HG02763 (cell line): Measurements from ENCODE around the gene KANSL1.
"Not testable (repeated sequence)": the region's sequence is repeated elsewhere in the genome, so short reads cannot be mapped to it uniquely, and the experiment has no call there.

Source experiments
- ATAC-seq: cut with Tn5 transposase; IDR thresholded peaks from one replicate; pipeline ENCODE4 v1.9.1; 2021; ENCODE audit warnings: mild to moderate bottlenecking, moderate library complexity; ENCODE audit not compliant: unreplicated experiment

Gene KANSL1

DNA sequence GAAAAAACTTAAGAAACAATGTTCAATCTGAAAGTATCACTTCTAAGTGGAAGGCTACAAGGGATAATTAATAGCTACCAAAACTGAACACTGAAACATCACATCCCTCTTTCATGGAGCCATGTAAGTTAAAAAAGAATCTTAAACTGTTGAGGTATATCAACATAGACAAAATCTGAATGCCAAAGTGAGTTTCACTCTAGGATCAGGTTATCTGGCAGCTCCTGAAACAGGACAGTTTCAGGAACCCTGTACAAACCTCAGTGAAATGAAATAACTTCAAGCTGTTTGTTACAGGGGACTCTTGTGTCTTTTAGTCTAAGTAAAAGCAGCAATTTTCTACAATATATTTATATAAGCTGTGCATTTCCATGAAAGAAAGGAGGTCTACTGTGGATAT is 73.2 kb downstream of the KANSL1 start:
- ATAC-seq, result no peak

DNA sequence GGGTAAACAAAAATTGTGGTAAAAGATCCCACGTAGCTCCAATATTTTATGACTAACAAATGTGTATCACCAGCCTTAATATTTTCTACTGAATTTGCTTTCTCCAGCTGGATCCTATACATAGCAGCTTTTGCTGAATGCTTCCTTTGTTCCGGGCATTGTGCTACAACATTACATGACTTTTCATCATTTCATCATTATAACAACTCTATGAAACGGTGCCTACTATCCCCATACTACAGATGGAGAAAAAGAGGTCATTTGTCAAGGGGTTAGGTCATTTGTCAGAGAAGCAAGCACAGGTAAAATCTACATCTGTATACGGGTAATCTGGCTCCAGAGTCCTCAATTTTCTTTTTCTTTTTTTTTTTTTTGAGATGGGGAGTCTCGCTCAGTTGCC is 74.3 kb downstream of the KANSL1 start:
- ATAC-seq, result no peak

DNA sequence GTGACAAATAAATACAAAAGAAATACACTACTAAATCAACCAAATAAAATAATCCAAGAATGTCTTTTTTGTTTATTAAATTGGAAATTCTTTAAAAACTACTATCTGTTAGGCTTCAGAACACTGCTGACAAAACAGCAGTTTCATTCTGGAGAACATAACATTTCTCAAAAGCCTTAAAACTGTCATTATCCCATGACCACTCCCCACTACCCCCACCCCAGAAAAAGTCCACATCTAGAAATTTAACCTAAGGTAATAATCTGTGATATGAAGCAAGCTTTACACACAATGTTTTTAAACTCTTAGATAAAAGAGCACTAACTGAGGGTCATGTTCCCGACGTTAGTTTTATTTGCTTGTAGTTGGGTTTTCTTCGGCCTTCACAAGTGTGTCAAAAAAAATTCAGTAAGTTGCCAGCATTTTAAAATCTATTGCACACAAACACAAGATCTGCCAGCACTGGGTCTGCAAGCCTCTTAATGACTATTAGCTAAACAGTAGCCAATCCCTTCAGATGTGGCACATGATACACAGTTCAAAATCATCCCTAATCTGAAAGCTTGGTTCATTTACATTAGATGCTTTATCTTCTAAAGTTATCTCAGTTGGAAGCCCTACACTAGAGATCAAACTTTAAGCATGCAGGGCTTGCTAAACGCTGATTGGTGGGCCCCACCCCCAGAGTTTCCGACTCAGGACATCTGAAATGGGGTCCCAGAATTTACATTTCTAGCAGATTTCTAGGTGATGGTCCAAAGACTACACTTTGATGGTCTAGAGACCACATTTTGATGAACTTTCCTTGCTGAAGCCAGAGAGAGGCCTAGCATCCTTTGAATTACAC is 75.2 kb downstream of the KANSL1 start:
- no peak for ATAC-seq

DNA sequence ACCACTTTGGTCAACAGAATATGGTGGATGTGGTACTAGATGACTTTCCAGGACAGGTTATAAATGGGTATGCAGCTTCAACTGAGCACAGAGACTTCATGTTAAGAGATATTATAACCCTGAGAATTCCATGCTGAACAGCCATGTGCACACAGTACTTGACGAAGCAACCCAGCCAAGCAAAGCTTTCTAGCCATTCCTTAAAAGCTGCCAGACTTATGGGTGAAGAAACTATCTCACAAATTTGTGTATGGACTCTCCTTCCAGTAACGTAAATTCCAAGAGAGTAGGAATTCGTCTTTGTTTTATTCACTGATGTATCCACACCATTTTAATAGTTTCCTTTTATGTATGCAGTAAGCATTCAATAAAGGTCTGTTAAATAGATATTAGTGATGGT is 76.1 kb downstream of the KANSL1 start:
- ATAC-seq, result no peak

DNA sequence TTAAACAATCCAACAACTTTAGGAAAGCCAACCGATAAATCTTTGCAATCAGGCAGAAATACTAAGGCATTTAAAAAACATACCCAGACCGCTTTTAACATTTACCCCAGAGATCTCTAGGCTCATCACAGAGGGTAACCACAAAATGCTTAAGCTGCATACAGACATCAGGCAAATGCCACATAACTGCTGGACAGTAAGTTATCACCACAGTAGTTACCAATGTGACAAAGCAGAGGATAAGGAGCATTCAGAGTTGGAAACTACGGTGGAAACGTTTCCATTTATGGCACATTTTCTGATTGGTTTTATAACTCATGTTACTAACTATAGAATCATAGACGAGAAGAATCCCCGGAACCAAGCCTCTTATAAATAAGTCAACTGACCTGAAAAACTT is 77.5 kb downstream of the KANSL1 start:
- no peak for ATAC-seq

DNA sequence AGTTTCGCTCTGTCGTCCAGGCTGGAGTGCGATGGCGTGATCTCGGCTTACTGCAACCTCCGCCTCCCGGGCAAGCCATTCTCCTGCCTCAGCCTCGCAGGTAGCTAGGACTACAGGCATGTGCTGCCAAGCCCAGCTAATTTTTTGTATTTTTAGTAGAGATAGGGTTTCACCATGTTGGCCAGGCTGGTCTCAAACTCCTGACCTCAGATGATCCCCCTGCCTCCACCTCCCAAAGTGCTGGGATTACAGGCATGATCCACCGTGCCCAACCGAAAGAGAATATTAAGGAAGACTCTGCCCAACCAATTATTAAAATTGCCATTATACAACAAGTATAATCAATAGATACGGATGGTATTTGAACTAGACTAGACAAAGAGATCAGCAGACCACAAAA is 82.0 kb downstream of the KANSL1 start:
- ATAC-seq, result not testable (repeated sequence)

DNA sequence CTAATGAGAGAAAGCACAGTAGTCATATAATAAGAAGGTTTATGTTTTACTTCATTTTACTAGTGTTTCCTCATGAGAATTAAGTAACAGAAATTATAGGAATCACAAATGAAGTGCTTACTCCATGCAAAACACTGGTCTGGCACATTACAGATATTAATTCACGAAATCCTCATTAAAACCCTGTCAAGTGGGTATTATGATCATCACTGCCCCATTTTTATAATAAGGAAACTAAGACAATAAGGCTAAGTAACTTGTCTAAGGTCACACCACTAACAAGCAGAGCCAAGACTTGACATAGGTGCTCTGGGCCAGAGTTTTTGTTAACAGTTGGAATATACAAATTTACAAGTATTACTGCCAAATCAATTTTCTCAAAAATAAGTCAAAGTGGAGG is 83.0 kb downstream of the KANSL1 start:
- ATAC-seq, result no peak

DNA sequence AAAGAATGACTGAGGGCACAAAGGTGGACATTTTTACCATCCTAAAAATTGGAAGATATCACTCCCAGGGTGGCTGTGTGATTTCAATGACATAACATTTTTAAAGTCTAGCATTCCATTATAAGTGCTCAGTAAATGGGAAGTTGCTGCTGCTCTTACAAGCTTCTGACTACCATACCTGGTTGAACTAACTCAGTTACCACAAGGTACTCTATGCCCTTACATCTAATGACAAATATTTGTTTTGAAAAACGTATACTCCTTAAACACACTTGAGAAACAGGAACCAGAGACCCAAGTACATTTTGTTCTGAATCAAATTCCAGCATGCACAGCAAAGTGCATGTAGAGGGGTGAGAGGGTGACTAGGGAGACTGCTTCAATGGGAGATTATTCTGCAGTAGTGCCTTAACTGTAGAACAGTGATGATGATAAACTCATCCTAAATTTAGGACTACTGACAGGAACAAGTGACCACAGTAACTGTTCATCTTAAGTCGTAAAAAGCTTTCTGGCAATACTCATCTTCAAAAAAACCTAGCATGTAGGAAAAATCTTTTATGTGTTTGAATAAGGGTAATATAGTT is 83.5 kb downstream of the KANSL1 start:
- no peak for ATAC-seq

DNA sequence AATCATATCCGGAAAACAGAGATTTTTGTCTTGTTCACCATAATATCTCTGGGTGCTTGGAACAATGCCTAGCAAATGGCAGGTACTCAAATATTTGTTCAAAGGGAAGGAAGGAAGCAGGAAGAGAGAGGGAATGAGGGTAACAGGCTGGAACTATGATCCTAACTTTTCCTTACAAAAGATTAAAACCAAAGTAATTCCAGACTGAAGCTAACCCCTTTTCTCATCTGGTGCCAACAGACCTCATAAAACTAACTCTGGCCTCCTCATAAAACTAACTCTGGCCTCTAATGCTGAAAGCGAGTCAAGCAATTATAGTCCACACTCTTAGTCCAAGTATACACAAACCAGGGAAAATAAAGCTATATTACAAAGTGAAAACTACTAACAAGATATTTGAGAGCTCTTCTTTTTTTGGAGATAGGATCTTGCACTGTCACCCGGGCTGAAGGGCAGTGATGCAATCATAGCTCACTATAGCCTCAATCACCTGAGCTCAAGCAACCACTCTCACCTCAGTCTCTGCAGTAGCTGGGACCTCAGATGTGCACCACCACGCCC is 84.6 kb downstream of the KANSL1 start:
- ATAC-seq, result no peak

DNA sequence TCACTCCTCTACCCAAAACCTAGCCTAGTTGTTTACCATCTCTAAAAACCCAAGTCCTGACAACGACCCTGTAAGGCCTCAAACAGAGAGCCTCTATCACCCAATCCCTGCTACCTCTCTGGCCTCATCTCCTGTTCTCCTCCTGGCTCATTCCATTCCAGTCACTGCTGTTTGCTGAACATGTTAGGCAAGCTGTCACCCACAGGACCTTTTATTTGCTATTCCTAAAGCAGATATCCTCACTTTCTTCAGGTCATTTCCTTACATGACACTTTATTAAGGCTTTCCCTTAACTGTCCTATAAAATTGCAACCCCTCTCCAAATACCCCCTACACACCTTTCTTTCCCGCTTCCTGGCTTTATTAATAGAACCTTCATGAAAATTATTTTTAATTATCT is 85.1 kb downstream of the KANSL1 start:
- no peak for ATAC-seq

DNA sequence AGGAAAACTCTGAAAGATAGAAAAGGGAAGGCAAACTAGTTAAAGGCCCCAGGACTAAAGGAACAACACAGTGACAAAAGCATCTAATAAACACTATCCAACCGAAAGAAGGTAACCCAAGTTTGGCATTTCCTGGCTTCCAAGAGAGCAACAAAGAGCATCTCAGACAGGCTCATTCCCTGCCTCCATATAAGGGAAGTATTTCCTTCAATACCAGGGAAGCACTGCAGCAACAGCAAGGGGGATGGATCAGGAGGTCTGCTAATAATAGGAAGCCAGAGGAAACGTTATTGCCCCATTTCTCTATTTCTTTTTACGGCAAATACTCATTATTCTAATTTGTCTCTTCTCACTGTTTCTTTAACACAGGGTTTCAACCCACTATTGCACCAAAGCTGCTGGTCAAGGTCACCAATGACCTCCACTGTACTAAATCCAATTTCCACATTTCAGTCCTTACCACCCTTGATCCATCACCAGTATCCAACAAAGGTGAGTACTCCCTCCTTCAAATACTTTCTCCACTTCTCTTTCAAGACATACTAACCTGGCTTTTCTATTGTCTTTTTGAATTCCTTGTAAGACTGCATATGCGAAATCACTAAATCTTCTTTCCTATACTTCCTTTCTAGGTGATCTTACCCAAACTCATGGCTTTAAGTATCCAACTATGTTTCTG is 86.1 kb downstream of the KANSL1 start:
- no peak for ATAC-seq

DNA sequence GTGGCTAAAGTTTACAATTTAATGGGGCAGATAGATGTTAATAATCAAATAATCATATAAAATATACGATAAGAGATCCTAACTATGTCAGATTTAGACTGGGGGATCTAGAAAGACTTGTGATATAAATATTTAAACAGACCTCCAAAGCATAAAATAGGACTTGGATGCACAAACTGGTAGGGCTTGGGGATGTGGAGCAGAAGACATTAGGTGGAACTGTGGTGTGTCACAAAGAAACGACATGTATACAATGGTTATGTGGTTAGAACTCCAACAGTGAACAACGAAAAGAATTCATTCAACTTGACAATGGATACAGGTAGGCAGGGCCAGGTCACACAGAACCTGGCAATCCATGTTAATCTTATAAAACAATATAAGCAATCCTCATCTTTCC is 90.4 kb downstream of the KANSL1 start:
- not testable (repeated sequence) for ATAC-seq

DNA sequence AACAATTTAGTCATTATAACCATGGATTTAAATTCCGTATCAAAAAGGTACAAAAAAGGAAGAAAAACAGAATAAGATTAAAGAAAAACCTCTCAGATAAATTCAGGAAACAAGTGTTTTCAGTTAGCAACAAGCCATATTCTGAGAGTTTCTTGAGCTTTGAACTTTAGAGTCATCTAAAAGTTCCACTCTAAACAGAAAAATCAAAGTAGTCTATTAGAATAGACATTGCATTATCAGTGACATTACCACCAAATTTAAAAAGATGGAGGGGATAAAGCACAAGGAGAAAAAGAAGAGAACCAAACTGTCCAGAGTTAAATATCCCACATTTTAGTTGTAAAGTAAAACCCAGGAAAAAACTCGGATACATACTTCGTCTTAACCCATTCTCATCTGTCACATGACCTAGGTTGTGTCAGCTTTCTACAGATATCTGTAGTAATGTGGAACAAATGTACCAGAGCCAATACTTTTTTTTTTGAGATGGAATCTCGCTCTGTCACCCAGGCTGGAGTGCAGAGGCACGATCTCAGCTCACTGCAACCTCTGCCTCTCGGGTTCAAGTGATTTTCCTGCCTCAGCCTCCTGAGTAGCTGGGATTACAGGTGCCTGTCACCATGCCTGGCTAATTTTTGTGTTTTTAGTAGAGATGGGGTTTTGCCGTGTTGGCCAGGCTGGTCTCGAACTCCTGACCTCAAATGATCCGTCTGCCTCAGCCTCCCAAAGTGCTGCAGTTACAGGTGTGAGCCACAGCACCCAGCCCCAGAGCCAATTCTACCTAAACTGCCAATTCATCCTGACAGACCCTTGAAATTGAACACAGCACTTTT is 91.2 kb downstream of the KANSL1 start:
- ATAC-seq, result not testable (repeated sequence)

DNA sequence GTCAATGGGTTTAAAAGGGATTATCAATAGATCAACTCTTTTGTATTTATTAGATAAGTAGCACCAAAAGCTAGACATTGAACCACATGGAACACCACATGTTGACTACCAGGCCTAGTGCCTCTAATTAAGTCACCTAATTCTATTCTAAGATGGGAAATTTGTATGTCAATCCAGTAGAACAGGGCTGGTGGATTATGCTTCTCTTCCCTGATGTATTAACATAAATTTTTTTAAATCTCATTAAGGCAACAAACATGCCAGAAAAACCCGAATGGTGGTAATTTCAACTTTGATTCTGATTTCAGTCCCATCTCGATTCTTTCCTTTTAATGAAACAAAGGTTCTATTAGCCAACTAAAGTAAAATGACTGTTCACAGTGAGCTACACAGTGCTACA is 92.6 kb downstream of the KANSL1 start:
- ATAC-seq, result no peak

DNA sequence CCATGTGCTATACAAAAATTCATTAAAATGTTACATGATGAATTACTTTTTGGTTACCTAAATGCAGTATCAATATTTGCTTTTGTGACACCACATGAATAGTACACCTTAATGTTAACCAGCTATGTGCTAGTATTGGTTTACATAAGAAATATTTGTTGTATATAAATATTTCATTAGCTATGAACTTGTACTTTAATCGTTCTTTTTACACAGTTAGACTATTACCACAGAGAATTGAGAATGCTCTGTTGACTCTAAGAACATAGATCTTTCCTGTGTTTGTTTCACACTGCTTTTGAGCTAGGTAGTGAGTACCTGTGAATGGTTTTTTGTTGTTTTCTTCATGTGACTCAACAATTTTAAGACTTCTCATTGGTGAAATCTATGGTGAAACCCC is 93.4 kb downstream of the KANSL1 start:
- ATAC-seq, result no peak

DNA sequence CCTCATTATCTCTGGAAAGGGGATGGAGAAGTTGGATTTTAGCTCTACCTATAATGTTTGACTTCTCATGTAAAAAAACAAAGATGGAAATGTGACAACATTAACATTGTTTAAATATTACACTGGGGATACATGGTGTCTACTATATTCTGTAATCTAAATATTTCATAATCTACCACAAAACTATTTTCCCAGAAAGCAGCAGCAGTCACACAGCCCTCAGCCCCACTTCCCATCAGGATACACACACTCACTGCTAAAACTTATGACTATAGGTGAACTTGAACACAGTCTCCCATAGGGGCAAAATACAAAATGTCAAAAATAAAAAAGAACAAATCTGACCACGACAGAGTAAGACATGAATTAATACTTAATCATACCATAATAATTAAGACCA is 95.7 kb downstream of the KANSL1 start:
- ATAC-seq, result no peak

DNA sequence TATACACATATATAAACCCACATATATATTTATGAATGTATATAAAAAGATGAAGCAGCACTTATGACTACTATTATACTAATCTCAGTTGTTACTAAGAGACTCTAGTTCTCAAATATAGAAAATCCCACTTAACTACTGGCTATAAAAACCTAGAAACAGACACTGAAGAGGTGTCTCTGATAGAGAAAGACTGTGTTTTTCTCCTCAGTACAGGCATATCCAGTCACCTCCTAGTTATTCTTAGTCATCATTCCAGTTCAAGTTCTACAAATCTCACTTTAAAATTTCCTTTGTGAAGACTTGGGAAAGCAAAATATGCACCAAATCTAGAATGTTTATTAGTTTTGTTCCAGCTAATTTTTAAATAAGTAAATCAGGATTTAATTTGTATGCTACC is 100.2 kb downstream of the KANSL1 start:
- no peak for ATAC-seq

DNA sequence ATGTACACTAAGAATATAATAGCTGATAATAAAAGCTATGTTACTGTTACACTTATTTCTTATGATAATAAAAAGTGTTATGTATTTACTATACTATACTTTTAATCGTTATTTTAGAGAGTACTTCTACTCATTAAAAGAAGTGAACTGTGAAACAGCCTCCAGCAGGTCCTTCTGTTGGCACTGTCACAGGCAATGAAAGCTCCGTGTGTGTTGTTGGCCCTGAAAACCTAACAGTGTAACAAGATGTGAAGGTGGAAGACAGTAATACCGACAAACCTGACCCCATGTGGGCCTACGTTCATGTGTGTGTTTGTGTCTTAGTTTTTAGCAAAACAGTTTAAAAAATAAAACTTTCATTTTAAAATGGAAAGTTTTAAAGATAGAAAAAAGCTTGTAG is 102.4 kb downstream of the KANSL1 start:
- ATAC-seq, result no peak

DNA sequence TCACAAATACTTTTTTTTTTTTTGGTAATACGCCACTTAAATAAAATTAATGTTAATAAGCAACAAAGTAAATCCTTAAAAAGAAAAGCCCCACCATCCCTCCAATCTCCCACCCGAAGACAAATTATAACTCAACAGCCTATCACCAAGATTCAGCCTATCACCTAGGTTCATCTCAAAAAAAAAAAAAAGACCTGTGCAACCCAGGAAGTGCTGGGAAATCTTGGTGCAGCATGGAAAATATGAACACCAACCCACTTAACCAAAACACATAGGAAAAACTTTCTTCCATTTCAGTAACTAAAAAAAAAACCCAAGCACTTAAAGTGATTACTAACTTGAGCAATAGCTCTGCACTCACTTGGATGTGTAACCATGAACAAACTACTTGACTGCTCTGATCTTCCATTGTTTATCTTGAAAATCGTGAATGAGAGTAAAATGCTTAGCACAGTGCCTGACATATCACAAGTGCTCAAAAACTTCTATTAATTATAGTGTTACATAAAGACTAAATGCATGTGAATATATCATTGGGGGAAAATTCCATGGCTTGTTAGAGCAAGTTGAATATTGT is 103.8 kb downstream of the KANSL1 start:
- no peak for ATAC-seq

DNA sequence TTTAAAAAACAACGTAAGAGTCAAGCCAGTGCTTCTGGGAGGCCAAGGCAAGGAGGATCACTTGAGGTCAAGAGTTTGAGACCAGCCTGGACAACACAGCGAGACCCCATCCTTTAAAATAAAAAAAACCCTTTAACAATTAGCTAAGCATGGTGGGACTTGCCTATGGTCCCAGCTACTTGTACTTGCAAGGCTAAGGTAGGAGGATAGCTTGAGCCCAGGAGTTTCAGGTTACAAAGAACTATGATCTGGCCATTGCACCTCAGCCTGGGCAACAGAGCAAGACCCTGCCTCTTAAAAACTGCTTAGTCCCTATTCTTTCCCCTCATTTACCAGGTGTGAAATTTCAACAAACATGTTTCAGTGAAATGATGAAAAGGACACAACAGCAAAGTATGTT is 104.6 kb downstream of the KANSL1 start:
- ATAC-seq, result no peak

DNA sequence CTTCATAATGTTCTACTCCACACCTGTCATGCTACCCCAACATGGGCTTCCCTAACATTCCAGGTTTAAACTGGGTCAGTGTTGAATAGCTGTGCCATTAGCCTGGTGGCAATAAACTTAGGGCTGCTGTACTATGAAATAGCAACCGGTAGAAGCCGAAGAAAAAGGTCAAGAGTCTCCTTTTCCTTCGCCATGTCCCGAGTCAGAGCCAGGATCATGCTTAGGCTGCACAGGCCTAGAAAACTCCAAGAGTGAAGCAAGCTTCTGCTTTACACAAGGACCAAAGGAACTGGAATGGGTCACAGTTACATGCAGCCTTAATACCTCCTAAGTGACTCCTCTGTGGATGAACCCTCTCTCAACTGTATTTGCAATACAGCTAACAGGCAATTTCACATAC is 105.4 kb downstream of the KANSL1 start:
- ATAC-seq, result not testable (repeated sequence)
